ENCODE data around the gene MAP3K2. TPM values are rescaled to one million over a fixed set of nuclear protein-coding genes. Genes with fewer than 3 reads are reported as not detected.
A peak's percentile ranks its signal among the peaks of the same experiment; 100 is the strongest.

MAP3K2 gene
- total RNA-seq, 3 donors from 2014 or later (not counting 1 experiment from before 2014, with no cell fraction given): 99.4 to 109 (median 106) TPM

- Mint-ChIP-seq H3K27me3 (ENCODE audit: low read depth in 2 of 2) (no peaks in the 10 kb centered on the region), H3K36me3 (no peaks in the 10 kb centered on the region), H3K4me1 (peaks cover 55 to 62% of the 10 kb centered on the region in 2 donors), H3K4me3 (no peak overlapping the region), H3K9me3 (no peaks in the 10 kb centered on the region), H3K27ac (peak overlapping the region in 1 of 2 donors; percentile 21)
- DNase-seq (no peak), ATAC-seq (no peak)
- TF ChIP-seq, protein P1, sequence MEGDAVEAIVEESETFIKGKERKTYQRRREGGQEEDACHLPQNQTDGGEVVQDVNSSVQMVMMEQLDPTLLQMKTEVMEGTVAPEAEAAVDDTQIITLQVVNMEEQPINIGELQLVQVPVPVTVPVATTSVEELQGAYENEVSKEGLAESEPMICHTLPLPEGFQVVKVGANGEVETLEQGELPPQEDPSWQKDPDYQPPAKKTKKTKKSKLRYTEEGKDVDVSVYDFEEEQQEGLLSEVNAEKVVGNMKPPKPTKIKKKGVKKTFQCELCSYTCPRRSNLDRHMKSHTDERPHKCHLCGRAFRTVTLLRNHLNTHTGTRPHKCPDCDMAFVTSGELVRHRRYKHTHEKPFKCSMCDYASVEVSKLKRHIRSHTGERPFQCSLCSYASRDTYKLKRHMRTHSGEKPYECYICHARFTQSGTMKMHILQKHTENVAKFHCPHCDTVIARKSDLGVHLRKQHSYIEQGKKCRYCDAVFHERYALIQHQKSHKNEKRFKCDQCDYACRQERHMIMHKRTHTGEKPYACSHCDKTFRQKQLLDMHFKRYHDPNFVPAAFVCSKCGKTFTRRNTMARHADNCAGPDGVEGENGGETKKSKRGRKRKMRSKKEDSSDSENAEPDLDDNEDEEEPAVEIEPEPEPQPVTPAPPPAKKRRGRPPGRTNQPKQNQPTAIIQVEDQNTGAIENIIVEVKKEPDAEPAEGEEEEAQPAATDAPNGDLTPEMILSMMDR (IDR thresholded peaks at IDR 0.05): no peak
- peaks cover 8% of the 10 kb centered on the region for H3K4me1 ChIP-seq (ENCODE audit: control insufficient read depth, insufficient read depth, low read length)
- no peaks in the 10 kb centered on the region for H3K9me3 ChIP-seq (ENCODE audit: control insufficient read depth, insufficient read depth, low read length)
- intact Hi-C loops (cut with micrococcal nuclease): no loop called here
- no peak overlapping the region for H3K27ac ChIP-seq (ENCODE audit: low read length)
- no peaks in the 10 kb centered on the region for H3K27me3 ChIP-seq (ENCODE audit: control insufficient read depth, insufficient read depth, low read length)
- no peaks in the 10 kb centered on the region for H3K36me3 ChIP-seq (ENCODE audit: control insufficient read depth, insufficient read depth, low read length)
- 98% methylated on average over 2 of the region's 2 CpGs for WGBS (ENCODE audit: insufficient coverage)
- H3K4me3 ChIP-seq (ENCODE audit: low read length): no peak overlapping the region
These were observed 36.2 kb downstream of the MAP3K2 start for GRCh38 chr2:127351603-127352002.

DNA sequence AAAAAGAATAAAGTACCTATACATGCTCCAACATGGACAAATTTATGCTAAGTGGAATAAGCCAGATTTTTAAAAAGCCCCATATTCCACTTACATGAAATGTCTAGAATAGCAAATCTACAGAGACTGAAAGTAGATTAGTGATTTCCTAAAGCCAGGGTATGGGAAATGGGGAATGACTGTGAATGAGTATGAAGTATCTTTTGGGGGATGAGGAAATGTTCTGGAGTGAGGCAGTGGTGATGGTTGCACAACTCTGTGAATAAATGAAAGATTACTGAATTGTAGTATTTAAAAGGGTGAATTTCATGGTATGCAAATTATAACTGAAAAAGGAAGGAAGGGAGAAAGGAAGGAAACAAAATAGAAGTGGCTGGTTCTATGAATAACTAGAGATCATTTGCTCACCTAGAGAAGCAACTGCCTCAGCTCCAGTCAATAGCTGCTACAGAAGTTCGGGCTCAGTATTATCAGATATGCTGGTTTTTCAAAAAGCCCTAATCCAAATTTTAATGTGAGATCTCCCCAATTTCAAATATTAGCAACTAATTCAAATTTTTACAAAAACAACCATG, 39.3 kb downstream of the MAP3K2 start:
- no peak overlapping the region for H3K27ac ChIP-seq (ENCODE audit: low read length)
- Mint-ChIP-seq H3K4me3 (no peak overlapping the region), H3K9me3 (no peaks in the 10 kb centered on the region), H3K36me3 (no peaks in the 10 kb centered on the region), H3K27me3 (ENCODE audit: low read depth in 2 of 2) (no peaks in the 10 kb centered on the region), H3K27ac (peak overlapping the region in 1 of 2 donors; percentile 6), H3K4me1 (peaks cover 50 to 55% of the 10 kb centered on the region in 2 donors)
- H3K4me3 ChIP-seq (ENCODE audit: low read length): no peak overlapping the region
- intact Hi-C loops (cut with micrococcal nuclease): no loop called here
- ATAC-seq (no peak), DNase-seq (no peak)
- H3K36me3 ChIP-seq (ENCODE audit: control insufficient read depth, insufficient read depth, low read length): no peaks in the 10 kb centered on the region
- H3K27me3 ChIP-seq (ENCODE audit: control insufficient read depth, insufficient read depth, low read length): no peaks in the 10 kb centered on the region
- TF ChIP-seq, protein P1 (IDR thresholded peaks at IDR 0.05): no peak
- H3K4me1 ChIP-seq (ENCODE audit: control insufficient read depth, insufficient read depth, low read length): peaks cover 8% of the 10 kb centered on the region
- H3K9me3 ChIP-seq (ENCODE audit: control insufficient read depth, insufficient read depth, low read length): no peaks in the 10 kb centered on the region
- 88% methylated on average over 1 of the region's 1 CpG for WGBS (ENCODE audit: insufficient coverage)

- H3K27ac Mint-ChIP-seq: no peak overlapping the region
- H3K9me3 Mint-ChIP-seq: no peaks in the 10 kb centered on the region
- no peaks in the 10 kb centered on the region for H3K36me3 Mint-ChIP-seq
- ATAC-seq: no peak
- Histone ChIP-seq H3K27me3 (ENCODE audit: control insufficient read depth, insufficient read depth, low read length) (no peaks in the 10 kb centered on the region), H3K27ac (ENCODE audit: low read length) (no peak overlapping the region), H3K4me1 (ENCODE audit: control insufficient read depth, insufficient read depth, low read length) (peaks cover 8% of the 10 kb centered on the region), H3K9me3 (ENCODE audit: control insufficient read depth, insufficient read depth, low read length) (no peaks in the 10 kb centered on the region), H3K4me3 (ENCODE audit: low read length) (no peak overlapping the region), H3K36me3 (ENCODE audit: control insufficient read depth, insufficient read depth, low read length) (no peaks in the 10 kb centered on the region)
- H3K27me3 Mint-ChIP-seq (ENCODE audit: low read depth in 2 of 2): no peaks in the 10 kb centered on the region
- DNase-seq: no peak
- no peak overlapping the region for H3K4me3 Mint-ChIP-seq
- WGBS (ENCODE audit: insufficient coverage): no CpG with 5 or more reads among the region's 1 CpG
- TF ChIP-seq, protein P1 (IDR thresholded peaks at IDR 0.05): no peak
- H3K4me1 Mint-ChIP-seq: peaks cover 50 to 55% of the 10 kb centered on the region in 2 donors
- intact Hi-C loops (cut with micrococcal nuclease): no loop called here
These were observed 39.9 kb downstream of the MAP3K2 start for GRCh38 chr2:127347734-127348392.

Measured in natural killer cell (primary cell).